GM12878 (cell line): ENCODE measurements around the gene NDOR1. TPM values are rescaled to one million over a fixed set of nuclear protein-coding genes. Genes with fewer than 3 reads are reported as not detected.

Source experiments
- ATAC-seq: fragments of 200-7000 bp; cut with Tn5 transposase; 3 replicates; pipeline ENCODE4 v1.9.1; 2020; ENCODE audit warnings: mild to moderate bottlenecking, moderate library complexity
- BruUV-seq: library from RNA; stranded (reverse); fragments of 400-500 nt; replicated peaks from 2 replicates; lab custom pipeline; 2021; lab: Mats Ljungman, UMichigan
- CTCF ChIA-PET: fragments of 300-600 bp; sonication (Branson Sonifier 250); formaldehyde crosslinking; extraction: SDS; loops from one replicate; lab custom pipeline; 2021; ENCODE audit warnings: inconsistent platforms; lab: Yijun Ruan, JAX
- POLR2A ChIA-PET: fragments of 350-600 bp; formaldehyde crosslinking; extraction: SDS; loops from one replicate; lab custom pipeline; 2021; ENCODE audit warnings: inconsistent platforms; lab: Charles Lee
- RAD21 ChIA-PET: fragments of 300-600 bp; sonication (Branson Sonifier 250); formaldehyde crosslinking; loops from one replicate; lab custom pipeline; 2023; ENCODE audit warnings: antibody characterized with exemption; ENCODE audit not compliant: unreplicated experiment; lab: Charles Lee
- SMC1A ChIA-PET: fragments of 300-600 bp; sonication (Branson Sonifier 250); formaldehyde crosslinking; loops from one replicate; lab custom pipeline; 2023; ENCODE audit not compliant: unreplicated experiment, uncharacterized antibody; lab: Charles Lee
- DNase-seq: peaks from one replicate; pipeline ENCODE4 v3.0.0-alpha.2; 2011; ENCODE audit warnings: low read depth, low spot score
- FAIRE-seq: peaks from 3 replicates; lab custom pipeline; 2011; peaks lifted over from hg19 to GRCh38; lab: Jason Lieb, UNC
- H2AFZ ChIP-seq: 2 replicates; pipeline ENCODE4 v1.6.0; 2011; ENCODE audit warnings: low read depth, low read length, control low read depth; ENCODE audit not compliant: control insufficient read depth
- H3K27ac ChIP-seq: 2 replicates; pipeline ENCODE4 v1.5.1; 2011; ENCODE audit warnings: control low read depth; ENCODE audit not compliant: control insufficient read depth, insufficient read depth
- H3K27me3 ChIP-seq, 2 experiments: replicated peaks in 1 of 2; 2 replicates each; pipeline versions ENCODE4 v1.6.0 to v1.6.1; 2011; ENCODE audit warnings: low read length in 1 of 2; ENCODE audit not compliant: control insufficient read depth in 2 of 2, insufficient read depth in 2 of 2
- H3K36me3 ChIP-seq, 2 experiments: 2 replicates each; pipeline ENCODE4 v1.5.1; 2011; ENCODE audit warnings: low read length in 1 of 2; ENCODE audit not compliant: control insufficient read depth in 2 of 2, insufficient read depth in 2 of 2
- H3K4me1 ChIP-seq: 2 replicates; pipeline ENCODE4 v1.6.1; 2011; ENCODE audit warnings: mild to moderate bottlenecking, low read length, moderate library complexity, mixed read lengths; ENCODE audit not compliant: control insufficient read depth, insufficient read depth
- H3K4me2 ChIP-seq: 2 replicates; pipeline ENCODE4 v1.6.0; 2011; ENCODE audit warnings: control low read depth; ENCODE audit not compliant: control insufficient read depth, insufficient read depth
- H3K4me3 ChIP-seq: fragments of 200-600 bp; sonication (generic); 2 replicates; pipeline ENCODE4 v1.5.1; 2016
- H3K79me2 ChIP-seq: 2 replicates; pipeline ENCODE4 v1.6.0; 2011; ENCODE audit warnings: low read length; ENCODE audit not compliant: control insufficient read depth, insufficient read depth
- H3K9ac ChIP-seq: 2 replicates; pipeline ENCODE4 v1.8.0; 2011; ENCODE audit warnings: low read length, control low read depth, mixed read lengths; ENCODE audit not compliant: control insufficient read depth, insufficient read depth
- H3K9me3 ChIP-seq: replicated peaks from 3 replicates; pipeline ENCODE4 v1.5.1; 2011; ENCODE audit warnings: mild to moderate bottlenecking, low read length; ENCODE audit not compliant: control insufficient read depth, insufficient read depth
- H4K20me1 ChIP-seq: 2 replicates; pipeline ENCODE4 v1.6.0; 2011; ENCODE audit not compliant: control insufficient read depth, insufficient read depth
- CHD1 ChIP-seq: IDR thresholded peaks from 2 replicates; pipeline ENCODE4 v1.6.1; 2012; ENCODE audit warnings: low read depth, low read length, improper control_type of control experiment
- FOXK2 ChIP-seq: fragments of 450-650 bp; IDR thresholded peaks from 2 replicates; pipeline ENCODE4 v1.6.1; 2017; ENCODE audit warnings: mild to moderate bottlenecking, moderate library complexity
- GABPA ChIP-seq: IDR thresholded peaks from 2 replicates; pipeline ENCODE4 v1.6.1; 2014; ENCODE audit warnings: antibody characterized with exemption, low read depth, mild to moderate bottlenecking, inconsistent platforms
- HSF1 ChIP-seq: fragments of 150-350 bp; IDR thresholded peaks from 2 replicates; pipeline ENCODE4 v1.6.1; 2014; ENCODE audit warnings: mild to moderate bottlenecking, low read depth, low read length
- NR2C1 ChIP-seq: fragments of 450-650 bp; IDR thresholded peaks from 2 replicates; pipeline ENCODE4 v1.6.1; 2017; ENCODE audit warnings: antibody characterized with exemption, mild to moderate bottlenecking, moderate library complexity
- PAX8 ChIP-seq: fragments of 450-650 bp; IDR thresholded peaks from 2 replicates; pipeline ENCODE4 v1.6.1; 2017; ENCODE audit warnings: mild to moderate bottlenecking, moderate library complexity
- RAD21 ChIP-seq: IDR thresholded peaks from 2 replicates; pipeline ENCODE4 v1.6.1; 2011; ENCODE audit warnings: mild to moderate bottlenecking, low read depth, low read length, moderate library complexity; ENCODE audit not compliant: insufficient read depth
- RAD51 ChIP-seq: fragments of 450-650 bp; IDR thresholded peaks from 2 replicates; pipeline ENCODE4 v1.6.1; 2016; ENCODE audit warnings: moderate library complexity, mild to moderate bottlenecking, inconsistent platforms
- USF2 ChIP-seq: IDR thresholded peaks from 2 replicates; pipeline ENCODE4 v1.6.1; 2011; ENCODE audit warnings: low read depth, low read length, improper control_type of control experiment, borderline replicate concordance
- ZBTB40 ChIP-seq: fragments of 450-650 bp; IDR thresholded peaks from 2 replicates; pipeline ENCODE4 v1.6.1; 2016; ENCODE audit warnings: mild to moderate bottlenecking, moderate library complexity, borderline replicate concordance
- ZZZ3 ChIP-seq: IDR thresholded peaks from 2 replicates; pipeline ENCODE4 v1.6.1; 2011; ENCODE audit warnings: low read depth; ENCODE audit not compliant: control insufficient read depth, insufficient read length
- WGBS: methylation state at CpG from one replicate; pipeline ENCODE4 v1.1.6; 2016; ENCODE audit warnings: low lambda C conversion rate; ENCODE audit not compliant: insufficient replicate concordance, insufficient coverage; ENCODE audit errors: missing lambda C conversion rate; 5-methylcytosine and 5-hydroxymethylcytosine counted together
- in situ Hi-C: fragments of 300-500 bp; cut with MboI; formaldehyde crosslinking; loops from 9 replicates; pipeline ENCODE4 v1.14.3; 2018; ENCODE audit warnings: mixed read lengths
- intact Hi-C: fragments of 100-400 bp; cut with micrococcal nuclease; formaldehyde crosslinking; loops from one replicate; pipeline ENCODE4 v1.14.2; 2022; ENCODE audit not compliant: unreplicated experiment
- polyA plus RNA-seq, 11 experiments: library from polyadenylated mRNA; depleted of rRNA in 4 of 11; unstranded in 6 of 11; stranded (reverse) in 5 of 11; fragments of >200 nt; fragmentation: Nextera tagmentation in 4 of 11; fragmentation: Illumina TruSeq in 1 of 11; extraction: Ambion mirVana in 4 of 11; extraction: Trizol in 1 of 11; gene quantifications; 1 replicate in 1 of 11; 2 replicates in 10 of 11; pipeline versions ENCODE4 v1.2.1 to v1.2.3, GENCODE V29; 2011 to 2016; ENCODE audit warnings: inconsistent platforms in 2 of 11, missing spikeins in 2 of 11, low read depth in 1 of 11
- total RNA-seq, 4 experiments: library from RNA; depleted of rRNA in 3 of 4; stranded (reverse); fragments of >200 nt in 3 of 4; fragmentation: Illumina TruSeq in 1 of 4; extraction: Trizol in 1 of 4; gene quantifications; 2 replicates each; pipeline versions ENCODE4 v1.2.1 to v1.2.3, GENCODE V29; 2013 to 2021

Gene NDOR1
- total and polyA plus RNA-seq, 10 of the 15 experiments (the other 5 are each of a cell fraction or from before 2014, with no cell fraction given): 0.04 to 32.9 (median 11.1) TPM

GRCh38 chr9:137229903-137230704 lies 24.6 kb downstream of the NDOR1 start (continued):
- TF ChIP-seq ZBTB40 (no peak), ZZZ3 (no peak), HSF1 (no peak)

- Histone ChIP-seq H3K4me3 (no peak within 1 kb of the TSS), H3K79me2 (no peaks in the 10 kb centered on the region), H3K27ac (no peak within 1 kb of the TSS), H4K20me1 (no peaks in the 10 kb centered on the region), H3K36me3 (no peaks in the 10 kb centered on the region), H2AFZ (no peak within 1 kb of the TSS), H3K4me1 (peaks cover 2% of the 10 kb centered on the region; the same call in 1 of the 2 replicates), H3K9ac (no peak within 1 kb of the TSS), H3K9me3 (no peaks in the 10 kb centered on the region), H3K27me3 (no peaks in the 10 kb centered on the region), H3K4me2 (no peak within 1 kb of the TSS)
- no peak for FAIRE-seq
- no peak for DNase-seq
- ATAC-seq: no peak
- in situ Hi-C loops (no loop called here), intact Hi-C loops (no loop called here)
- ChIA-PET RAD21 (no interaction called here), CTCF (interaction anchor here (1.2 kb wide), 1 partner anchor 111 kb away, joined by 4 read pairs; no protein-coding TSS in a partner anchor), POLR2A (interaction anchor here (1.2 kb wide), 1 partner anchor 10 kb away, joined by 3 read pairs; the partner anchor contains the start of gene TUBB4B), SMC1A (no interaction called here)
- WGBS: 21% methylated on average over 14 of the region's 14 CpGs
- no TSS peak for BruUV-seq
- no peak for TF ChIP-seq RAD51
- TF ChIP-seq GABPA: no peak
- TF ChIP-seq CHD1: no peak
- no peak for TF ChIP-seq USF2
- TF ChIP-seq RAD21: no peak
- TF ChIP-seq FOXK2: no peak
- no peak for TF ChIP-seq PAX8
- TF ChIP-seq NR2C1: no peak
Observed at GRCh38 chr9:137230705-137231371, 25.3 kb downstream of the NDOR1 start, which contains the start of gene SLC34A3. TSS of gene SLC34A3 (plus strand) at chr9:137230901. CDS start at chr9:137231703, 802 bp downstream.
